ENCODE results near the gene ASIC2. TPM values are rescaled to one million over a fixed set of nuclear protein-coding genes. Genes with fewer than 3 reads are reported as not detected.

Gene ASIC2
- total RNA-seq, 1 experiment from 2014 or later, result 0.74 TPM

DNA sequence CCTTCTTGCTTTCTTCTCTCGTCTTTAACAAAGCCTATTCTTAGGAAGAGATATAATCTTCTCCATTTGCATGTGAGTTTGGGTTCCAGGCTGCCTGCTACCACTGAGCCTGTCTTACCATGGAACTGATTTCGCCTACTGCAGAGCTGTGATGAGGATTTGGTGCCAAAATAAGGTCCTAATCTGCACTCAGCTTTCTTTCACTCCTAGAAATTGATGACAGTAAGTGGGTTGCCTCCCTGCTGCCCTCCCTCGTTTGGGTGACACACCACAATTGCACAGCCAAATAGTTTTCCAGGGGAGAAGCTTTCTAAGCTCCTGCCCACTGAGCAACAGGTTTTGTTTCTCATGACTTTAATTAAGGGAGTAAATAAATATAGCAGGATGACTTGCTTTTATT, 25.1 kb upstream of the ASIC2 start:
- H3K27ac ChIP-seq (ENCODE audit: insufficient read length, low read depth, low read length), result no peak overlapping the region
- H3K23ac ChIP-seq (ENCODE audit: insufficient read length, low read depth, low read length), result no peak overlapping the region
- no peaks in the 10 kb centered on the region for H3K79me1 ChIP-seq (ENCODE audit: insufficient read depth, low read depth, low read length, poor library complexity, severe bottlenecking)
- no CpG with 5 or more reads among the region's 3 CpGs for WGBS (ENCODE audit: extremely low coverage, insufficient read length, low lambda C conversion rate)
- no peaks in the 10 kb centered on the region for H3K9me3 Mint-ChIP-seq
- H2BK15ac ChIP-seq (ENCODE audit: low read depth, low read length), result no peak overlapping the region
- no peak overlapping the region for H2AFZ ChIP-seq (ENCODE audit: low read length)
- no peaks in the 10 kb centered on the region for H3K36me3 Mint-ChIP-seq (ENCODE audit: insufficient read depth in 1 of 3, low read depth in 3 of 3)
- H2BK5ac ChIP-seq (ENCODE audit: insufficient read length, low read length), result no peak overlapping the region
- DNase-seq, result no peak
- H3K56ac ChIP-seq (ENCODE audit: insufficient read length, low read depth, low read length), result no peak overlapping the region
- H3K4me1 ChIP-seq (ENCODE audit: insufficient read depth, low read length), result no peaks in the 10 kb centered on the region
- no peak overlapping the region for H3K9ac ChIP-seq (ENCODE audit: extremely low read depth, insufficient read length, low read length)
- no peak overlapping the region for H2BK120ac ChIP-seq (ENCODE audit: low read depth, low read length, poor library complexity, severe bottlenecking)
- no peak overlapping the region for H3K14ac ChIP-seq (ENCODE audit: insufficient read depth, low read length)
- no peak overlapping the region for H3K4me3 Mint-ChIP-seq
- H3K27me3 Mint-ChIP-seq (ENCODE audit: low read depth), result peaks cover 37% of the 10 kb centered on the region
- no peak overlapping the region for H4K5ac ChIP-seq (ENCODE audit: insufficient read length, low read depth, low read length)
- no peak overlapping the region for H3K4me2 ChIP-seq (ENCODE audit: insufficient read depth, insufficient read length, low read length)
- H3K4me1 Mint-ChIP-seq, result peaks cover 8 to 15% of the 10 kb centered on the region in 2 experiments
- no peak overlapping the region for H3T11ph ChIP-seq (ENCODE audit: low read length)
- TF ChIP-seq, protein P1, sequence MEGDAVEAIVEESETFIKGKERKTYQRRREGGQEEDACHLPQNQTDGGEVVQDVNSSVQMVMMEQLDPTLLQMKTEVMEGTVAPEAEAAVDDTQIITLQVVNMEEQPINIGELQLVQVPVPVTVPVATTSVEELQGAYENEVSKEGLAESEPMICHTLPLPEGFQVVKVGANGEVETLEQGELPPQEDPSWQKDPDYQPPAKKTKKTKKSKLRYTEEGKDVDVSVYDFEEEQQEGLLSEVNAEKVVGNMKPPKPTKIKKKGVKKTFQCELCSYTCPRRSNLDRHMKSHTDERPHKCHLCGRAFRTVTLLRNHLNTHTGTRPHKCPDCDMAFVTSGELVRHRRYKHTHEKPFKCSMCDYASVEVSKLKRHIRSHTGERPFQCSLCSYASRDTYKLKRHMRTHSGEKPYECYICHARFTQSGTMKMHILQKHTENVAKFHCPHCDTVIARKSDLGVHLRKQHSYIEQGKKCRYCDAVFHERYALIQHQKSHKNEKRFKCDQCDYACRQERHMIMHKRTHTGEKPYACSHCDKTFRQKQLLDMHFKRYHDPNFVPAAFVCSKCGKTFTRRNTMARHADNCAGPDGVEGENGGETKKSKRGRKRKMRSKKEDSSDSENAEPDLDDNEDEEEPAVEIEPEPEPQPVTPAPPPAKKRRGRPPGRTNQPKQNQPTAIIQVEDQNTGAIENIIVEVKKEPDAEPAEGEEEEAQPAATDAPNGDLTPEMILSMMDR (conservative IDR thresholded peaks at IDR 0.05), result no peak
- no peak overlapping the region for H3K27ac Mint-ChIP-seq
- no peaks in the 10 kb centered on the region for H3K23me2 ChIP-seq (ENCODE audit: insufficient read length, low read depth, low read length, poor library complexity, severe bottlenecking)
- no peaks in the 10 kb centered on the region for H3K79me2 ChIP-seq (ENCODE audit: insufficient read depth, low read length)
- H2BK12ac ChIP-seq (ENCODE audit: insufficient read length, low read depth, low read length), result no peak overlapping the region
- no peak overlapping the region for H3K18ac ChIP-seq (ENCODE audit: insufficient read length, low read depth, low read length)
- H3K4ac ChIP-seq (ENCODE audit: low read depth, low read length), result no peak overlapping the region
- H3K9me3 ChIP-seq (ENCODE audit: control insufficient read depth, low read depth, low read length), result no peaks in the 10 kb centered on the region
- H4K20me1 ChIP-seq (ENCODE audit: control insufficient read depth, insufficient read depth, insufficient read length), result no peaks in the 10 kb centered on the region
- no peaks in the 10 kb centered on the region for H3K27me3 ChIP-seq (ENCODE audit: insufficient read depth, low read length)
- H4K8ac ChIP-seq (replicated peaks; ENCODE audit: insufficient read length, low read depth, low read length), result no peak overlapping the region
- H2BK20ac ChIP-seq (ENCODE audit: low read depth, low read length, poor library complexity, severe bottlenecking), result no peak overlapping the region
- H4K91ac ChIP-seq (ENCODE audit: insufficient read length, low read depth, low read length), result no peak overlapping the region
- H2AK5ac ChIP-seq (ENCODE audit: insufficient read length, low read length), result no peak overlapping the region

Measured in H9 (cell line).